Fibroblast of the aortic adventitia (primary cell): ENCODE measurements around the gene CLEC2D. TPM values are rescaled to one million over a fixed set of nuclear protein-coding genes. Genes with fewer than 3 reads are reported as not detected.
"Not testable (repeated sequence)": the region's sequence is repeated elsewhere in the genome, so short reads cannot be mapped to it uniquely, and the experiment has no call there.

Experiments
- DNase-seq: peaks from one replicate; pipeline ENCODE4 v3.0.0-alpha.2; 2010; ENCODE audit warnings: low read depth
- H3K4me3 ChIP-seq: 2 replicates; pipeline ENCODE4 v1.5.1; 2011; ENCODE audit warnings: low read depth, mild to moderate bottlenecking, control low read depth, low read length, moderate library complexity
- total RNA-seq: library from RNA; depleted of rRNA; stranded (reverse); fragments of >200 nt; gene quantifications from 2 replicates; pipeline ENCODE4 v1.2.3, GENCODE V29; 2012; ENCODE audit warnings: low replicate concordance
- TF ChIP-seq, protein P1 (sequence below): IDR thresholded peaks from 2 replicates; pipeline ENCODE4 v1.5.1; 2011; ENCODE audit warnings: mild to moderate bottlenecking, low read length, control low read depth, inconsistent platforms; ENCODE audit not compliant: insufficient read depth

The CLEC2D gene
- total RNA-seq, 1 donor = 4.6 TPM

GRCh38 chr12:9710584-9711375, 41.3 kb downstream of the CLEC2D start:
- TF ChIP-seq, protein P1, sequence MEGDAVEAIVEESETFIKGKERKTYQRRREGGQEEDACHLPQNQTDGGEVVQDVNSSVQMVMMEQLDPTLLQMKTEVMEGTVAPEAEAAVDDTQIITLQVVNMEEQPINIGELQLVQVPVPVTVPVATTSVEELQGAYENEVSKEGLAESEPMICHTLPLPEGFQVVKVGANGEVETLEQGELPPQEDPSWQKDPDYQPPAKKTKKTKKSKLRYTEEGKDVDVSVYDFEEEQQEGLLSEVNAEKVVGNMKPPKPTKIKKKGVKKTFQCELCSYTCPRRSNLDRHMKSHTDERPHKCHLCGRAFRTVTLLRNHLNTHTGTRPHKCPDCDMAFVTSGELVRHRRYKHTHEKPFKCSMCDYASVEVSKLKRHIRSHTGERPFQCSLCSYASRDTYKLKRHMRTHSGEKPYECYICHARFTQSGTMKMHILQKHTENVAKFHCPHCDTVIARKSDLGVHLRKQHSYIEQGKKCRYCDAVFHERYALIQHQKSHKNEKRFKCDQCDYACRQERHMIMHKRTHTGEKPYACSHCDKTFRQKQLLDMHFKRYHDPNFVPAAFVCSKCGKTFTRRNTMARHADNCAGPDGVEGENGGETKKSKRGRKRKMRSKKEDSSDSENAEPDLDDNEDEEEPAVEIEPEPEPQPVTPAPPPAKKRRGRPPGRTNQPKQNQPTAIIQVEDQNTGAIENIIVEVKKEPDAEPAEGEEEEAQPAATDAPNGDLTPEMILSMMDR = no peak
- DNase-seq = no peak
- no peak overlapping the region for H3K4me3 ChIP-seq

DNA sequence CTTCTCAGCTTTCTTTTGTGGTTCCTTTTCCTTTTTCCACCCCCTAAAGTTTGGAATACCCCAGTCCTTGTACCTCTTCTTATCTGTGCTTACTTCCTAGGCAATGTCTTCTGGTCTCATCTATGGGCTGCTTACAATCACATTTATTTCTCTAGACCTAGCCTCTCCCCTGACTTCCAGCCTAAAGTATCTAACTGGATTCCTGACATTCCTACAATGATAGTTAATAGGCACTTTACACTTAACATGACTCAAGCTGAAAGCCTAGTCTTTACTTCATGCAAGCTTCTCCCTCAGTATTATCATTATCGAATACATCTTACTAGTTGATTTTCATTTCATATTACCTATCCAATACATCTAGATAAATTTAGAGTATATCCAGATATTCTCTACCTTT, 42.2 kb downstream of the CLEC2D start:
- TF ChIP-seq, protein P1 = no peak
- H3K4me3 ChIP-seq = no peak overlapping the region
- no peak for DNase-seq

GRCh38 chr12:9713032-9713558, 43.6 kb downstream of the CLEC2D start:
- not testable (repeated sequence) for H3K4me3 ChIP-seq, DNase-seq

GRCh38 chr12:9717070-9717925, 47.8 kb downstream of the CLEC2D start:
- TF ChIP-seq, protein P1 = no peak
- no peak for DNase-seq
- H3K4me3 ChIP-seq = no peak overlapping the region

DNA sequence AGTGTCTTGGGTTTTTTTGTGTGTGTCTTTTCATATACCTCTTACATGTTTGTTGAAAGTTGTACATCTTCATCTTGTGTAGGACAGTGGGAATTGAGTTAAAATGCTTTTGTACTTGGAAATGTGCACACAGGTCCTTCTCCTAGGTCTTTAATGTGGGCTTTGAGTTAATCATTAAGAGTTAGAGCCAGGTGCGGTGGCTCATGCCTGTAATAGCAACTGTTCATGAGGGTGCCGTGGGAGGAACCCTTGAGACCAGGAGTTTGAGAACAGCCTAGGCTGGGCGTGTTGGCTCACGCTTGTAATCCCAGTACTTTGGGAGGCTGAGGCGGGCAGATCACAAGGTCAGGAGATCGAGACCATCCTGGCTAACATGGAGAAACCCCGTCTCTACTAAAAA, 49.5 kb downstream of the CLEC2D start:
- TF ChIP-seq, protein P1 = no peak
- no peak for DNase-seq
- H3K4me3 ChIP-seq = no peak overlapping the region

DNA sequence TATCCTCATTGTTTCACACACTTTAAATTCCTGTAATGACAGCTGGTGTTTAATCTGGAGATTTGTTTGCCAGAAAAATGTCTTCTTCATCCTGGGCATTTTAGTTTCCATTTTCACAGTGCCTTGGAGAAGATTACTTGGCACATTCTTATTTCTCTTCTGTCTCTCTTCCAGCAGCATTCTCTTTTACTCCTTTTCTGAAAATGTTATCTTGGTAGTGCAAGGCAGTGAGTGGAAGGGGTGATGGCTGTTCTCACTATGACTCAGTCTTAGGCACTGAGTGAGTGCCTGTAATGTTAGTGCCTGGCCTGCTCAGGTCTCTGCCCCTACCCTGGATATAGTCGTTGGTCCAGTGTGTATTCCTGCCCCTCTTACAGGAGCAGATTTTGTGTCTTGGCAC, 50.3 kb downstream of the CLEC2D start:
- DNase-seq = no peak
- H3K4me3 ChIP-seq = no peak overlapping the region
- TF ChIP-seq, protein P1 = no peak
